Karpas-422 (cell line): ENCODE data around the gene C2orf49. TPM values are rescaled to one million over a fixed set of nuclear protein-coding genes. Genes with fewer than 3 reads are reported as not detected.
"Not testable (repeated sequence)": the region's sequence is repeated elsewhere in the genome, so short reads cannot be mapped to it uniquely, and the experiment has no call there.

Experiments
- DNase-seq: peaks from one replicate; pipeline ENCODE4 v3.0.0-alpha.2; 2015
- H2AFZ ChIP-seq: fragments of 200-600 bp; sonication (generic); 2 replicates; pipeline ENCODE4 v1.6.1; 2014; ENCODE audit warnings: antibody characterized with exemption, low read length, mixed read lengths
- H3K27ac ChIP-seq: fragments of 200-600 bp; sonication (generic); 2 replicates; pipeline ENCODE4 v1.5.1; 2014; ENCODE audit warnings: mild to moderate bottlenecking, low read length, moderate library complexity
- H3K27me3 ChIP-seq: fragments of 200-600 bp; sonication (generic); 2 replicates; pipeline ENCODE4 v1.6.1; 2014; ENCODE audit warnings: low read length, mixed read lengths
- H3K36me3 ChIP-seq: fragments of 200-600 bp; sonication (generic); 2 replicates; pipeline ENCODE4 v1.6.1; 2014; ENCODE audit warnings: low read length, mixed read lengths; ENCODE audit not compliant: insufficient read depth
- H3K4me1 ChIP-seq: fragments of 200-600 bp; sonication (generic); 2 replicates; pipeline ENCODE4 v1.6.1; 2014; ENCODE audit warnings: mild to moderate bottlenecking, low read length, mixed read lengths
- H3K4me2 ChIP-seq: fragments of 200-600 bp; sonication (generic); 2 replicates; pipeline ENCODE4 v1.6.1; 2014; ENCODE audit warnings: low read length, low read depth, mild to moderate bottlenecking; ENCODE audit not compliant: poor library complexity, severe bottlenecking
- H3K4me3 ChIP-seq: fragments of 200-600 bp; sonication (generic); 2 replicates; pipeline ENCODE4 v1.5.1; 2014; ENCODE audit warnings: mild to moderate bottlenecking, antibody characterized with exemption, low read length, mixed read lengths
- H3K79me2 ChIP-seq: fragments of 200-600 bp; sonication (generic); 2 replicates; pipeline ENCODE4 v1.6.1; 2014; ENCODE audit warnings: mild to moderate bottlenecking, low read length, mixed read lengths
- H3K9ac ChIP-seq: fragments of 200-600 bp; sonication (generic); 2 replicates; pipeline ENCODE4 v1.6.0; 2014; ENCODE audit warnings: low read length
- H3K9me2 ChIP-seq: fragments of 200-600 bp; sonication (generic), shearing (Covaris generic); replicated peaks from 2 replicates; pipeline ENCODE4 v1.6.0; 2014; ENCODE audit warnings: mild to moderate bottlenecking, low read length, moderate library complexity; ENCODE audit not compliant: insufficient read depth
- H3K9me3 ChIP-seq: fragments of 300-700, 200-600 bp; sonication (generic); 2 replicates; pipeline ENCODE4 v1.6.1; 2014; ENCODE audit warnings: low read length, mixed read lengths
- H4K20me1 ChIP-seq: fragments of 200-600 bp; sonication (generic); 2 replicates; pipeline ENCODE4 v1.6.1; 2014; ENCODE audit warnings: mild to moderate bottlenecking, antibody characterized with exemption, low read length, low read depth; ENCODE audit not compliant: insufficient read depth
- total RNA-seq: library from RNA; depleted of rRNA; stranded (reverse); fragments of >200 nt; shearing (Covaris generic); gene quantifications from 2 replicates; pipeline ENCODE4 v1.2.3, GENCODE V29; 2014; ENCODE audit warnings: low replicate concordance

The C2orf49 gene
- total RNA-seq, 1 experiment from 2014 or later = 26.3 TPM

DNA sequence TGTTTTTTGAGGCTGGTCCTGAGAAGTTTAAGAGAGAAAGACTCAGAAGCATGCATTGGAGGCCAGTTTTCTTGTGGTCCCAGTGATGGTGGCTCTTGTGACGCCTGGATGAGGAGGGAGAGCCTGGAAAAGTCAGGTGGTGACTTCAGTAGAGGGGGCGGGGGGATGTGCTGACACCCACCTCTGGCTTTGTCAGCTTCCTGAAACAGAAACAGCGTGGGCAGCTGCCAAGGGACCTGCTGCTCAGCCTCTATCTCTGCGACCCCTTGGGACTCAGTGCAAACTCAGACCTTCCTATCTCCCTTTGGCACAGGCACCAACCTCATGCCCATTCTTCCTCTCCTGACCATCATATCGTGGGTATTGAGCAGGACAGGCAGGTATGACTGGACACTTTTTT is 14.2 kb upstream of the C2orf49 start:
- Histone ChIP-seq H3K36me3 (peaks cover 20% of the 10 kb centered on the region; the same call in 1 of the 2 replicates), H3K9me3 (no peaks in the 10 kb centered on the region), H3K4me1 (peaks cover 46% of the 10 kb centered on the region), H2AFZ (no peak overlapping the region), H3K79me2 (peaks cover 96% of the 10 kb centered on the region), H3K9me2 (no peaks in the 10 kb centered on the region), H4K20me1 (no peaks in the 10 kb centered on the region), H3K9ac (peak overlapping the region; percentile 24; the same call in 1 of the 2 replicates), H3K4me2 (peak overlapping the region; percentile 47), H3K27me3 (no peaks in the 10 kb centered on the region), H3K27ac (peak overlapping the region; percentile 56; the same call in 1 of the 2 replicates), H3K4me3 (no peak overlapping the region; the same call in 1 of the 2 replicates)
- DNase-seq = no peak

- H4K20me1 ChIP-seq = no peaks in the 10 kb centered on the region
- peaks cover 96% of the 10 kb centered on the region for H3K79me2 ChIP-seq
- peaks cover 51% of the 10 kb centered on the region for H3K4me1 ChIP-seq
- peaks cover 20% of the 10 kb centered on the region; the same call in 1 of the 2 replicates for H3K36me3 ChIP-seq
- peak overlapping the region; percentile 24; the same call in 1 of the 2 replicates for H3K9ac ChIP-seq
- H3K9me2 ChIP-seq = no peaks in the 10 kb centered on the region
- H3K4me3 ChIP-seq = 0 out of 2 replicates have a peak overlapping the region, but pooled peaks have one; percentile 8
- no peaks in the 10 kb centered on the region for H3K27me3 ChIP-seq
- DNase-seq = no peak
- peak overlapping the region; percentile 56 for H3K27ac ChIP-seq
- H2AFZ ChIP-seq = no peak overlapping the region
- H3K4me2 ChIP-seq = peak overlapping the region; percentile 47
- H3K9me3 ChIP-seq = no peaks in the 10 kb centered on the region
Measured at GRCh38 chr2:105324101-105324500, 13.2 kb upstream of the C2orf49 start.

DNA sequence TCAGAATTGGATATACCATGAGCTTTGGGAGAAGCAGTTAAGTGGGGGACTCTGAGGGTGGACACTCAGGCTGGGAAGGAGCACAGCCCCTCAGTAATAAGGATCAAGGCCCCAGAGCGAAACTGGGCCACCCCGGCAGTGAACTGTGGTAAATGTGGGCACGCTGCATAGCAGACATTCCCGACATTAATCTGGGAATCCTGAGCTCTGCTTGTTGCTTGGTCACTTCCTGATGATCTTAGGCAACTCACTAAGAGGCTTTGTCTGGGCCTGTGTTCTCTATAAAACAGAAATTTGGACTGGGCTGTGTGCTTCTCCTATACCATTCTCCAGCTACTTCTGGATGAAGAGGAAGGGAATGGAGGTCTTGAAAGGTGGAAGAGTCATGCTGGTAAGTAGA is 12.6 kb upstream of the C2orf49 start:
- no peaks in the 10 kb centered on the region for H3K27me3 ChIP-seq
- peak overlapping the region; percentile 56 for H3K27ac ChIP-seq
- no peak for DNase-seq
- no peaks in the 10 kb centered on the region for H3K9me2 ChIP-seq
- no peaks in the 10 kb centered on the region for H4K20me1 ChIP-seq
- H3K4me2 ChIP-seq = peak overlapping the region; percentile 47
- H3K9ac ChIP-seq = no peak overlapping the region; the same call in 1 of the 2 replicates
- no peak overlapping the region for H3K4me3 ChIP-seq
- peaks cover 20% of the 10 kb centered on the region; the same call in 1 of the 2 replicates for H3K36me3 ChIP-seq
- peaks cover 95% of the 10 kb centered on the region for H3K79me2 ChIP-seq
- H2AFZ ChIP-seq = no peak overlapping the region
- H3K9me3 ChIP-seq = no peaks in the 10 kb centered on the region
- H3K4me1 ChIP-seq = peaks cover 51% of the 10 kb centered on the region

- Histone ChIP-seq H3K79me2 (peaks cover 95% of the 10 kb centered on the region), H3K9me2 (no peaks in the 10 kb centered on the region), H4K20me1 (no peaks in the 10 kb centered on the region), H3K4me3 (no peak overlapping the region), H3K27me3 (no peaks in the 10 kb centered on the region), H3K9ac (no peak overlapping the region), H3K36me3 (peaks cover 20% of the 10 kb centered on the region; the same call in 1 of the 2 replicates), H3K27ac (0 out of 2 replicates have a peak overlapping the region, but pooled peaks have one; percentile 56), H2AFZ (no peak overlapping the region), H3K9me3 (no peaks in the 10 kb centered on the region), H3K4me1 (peaks cover 58% of the 10 kb centered on the region), H3K4me2 (no peak overlapping the region)
- DNase-seq = no peak
Measured at GRCh38 chr2:105325389-105325963, 11.9 kb upstream of the C2orf49 start.

GRCh38 chr2:105327271-105327670 is 10.1 kb upstream of the C2orf49 start:
- H3K4me2 ChIP-seq = peak overlapping the region; percentile 72
- not testable (repeated sequence) for H3K9ac ChIP-seq, DNase-seq, H3K27me3 ChIP-seq, H2AFZ ChIP-seq, H3K9me3 ChIP-seq, H3K9me2 ChIP-seq, H3K27ac ChIP-seq, H4K20me1 ChIP-seq
- peaks cover 84% of the 10 kb centered on the region for H3K79me2 ChIP-seq
- H3K36me3 ChIP-seq = peaks cover 13% of the 10 kb centered on the region; the same call in 1 of the 2 replicates
- peaks cover 69% of the 10 kb centered on the region for H3K4me1 ChIP-seq
- peak overlapping the region; percentile 79; the same call in 1 of the 2 replicates for H3K4me3 ChIP-seq

GRCh38 chr2:105327690-105328089 is 9.7 kb upstream of the C2orf49 start:
- H3K4me2 ChIP-seq = peak overlapping the region; percentile 72
- no peaks in the 10 kb centered on the region for H4K20me1 ChIP-seq
- peaks cover 67% of the 10 kb centered on the region for H3K4me1 ChIP-seq
- DNase-seq = no peak
- no peaks in the 10 kb centered on the region for H3K27me3 ChIP-seq
- peak overlapping the region; percentile 79 for H3K4me3 ChIP-seq
- peaks cover 9% of the 10 kb centered on the region; the same call in 1 of the 2 replicates for H3K36me3 ChIP-seq
- H2AFZ ChIP-seq = no peak overlapping the region
- peak overlapping the region; percentile 80 for H3K9ac ChIP-seq
- no peaks in the 10 kb centered on the region for H3K9me2 ChIP-seq
- H3K79me2 ChIP-seq = peaks cover 80% of the 10 kb centered on the region
- H3K27ac ChIP-seq = no peak overlapping the region
- H3K9me3 ChIP-seq = no peaks in the 10 kb centered on the region

DNA sequence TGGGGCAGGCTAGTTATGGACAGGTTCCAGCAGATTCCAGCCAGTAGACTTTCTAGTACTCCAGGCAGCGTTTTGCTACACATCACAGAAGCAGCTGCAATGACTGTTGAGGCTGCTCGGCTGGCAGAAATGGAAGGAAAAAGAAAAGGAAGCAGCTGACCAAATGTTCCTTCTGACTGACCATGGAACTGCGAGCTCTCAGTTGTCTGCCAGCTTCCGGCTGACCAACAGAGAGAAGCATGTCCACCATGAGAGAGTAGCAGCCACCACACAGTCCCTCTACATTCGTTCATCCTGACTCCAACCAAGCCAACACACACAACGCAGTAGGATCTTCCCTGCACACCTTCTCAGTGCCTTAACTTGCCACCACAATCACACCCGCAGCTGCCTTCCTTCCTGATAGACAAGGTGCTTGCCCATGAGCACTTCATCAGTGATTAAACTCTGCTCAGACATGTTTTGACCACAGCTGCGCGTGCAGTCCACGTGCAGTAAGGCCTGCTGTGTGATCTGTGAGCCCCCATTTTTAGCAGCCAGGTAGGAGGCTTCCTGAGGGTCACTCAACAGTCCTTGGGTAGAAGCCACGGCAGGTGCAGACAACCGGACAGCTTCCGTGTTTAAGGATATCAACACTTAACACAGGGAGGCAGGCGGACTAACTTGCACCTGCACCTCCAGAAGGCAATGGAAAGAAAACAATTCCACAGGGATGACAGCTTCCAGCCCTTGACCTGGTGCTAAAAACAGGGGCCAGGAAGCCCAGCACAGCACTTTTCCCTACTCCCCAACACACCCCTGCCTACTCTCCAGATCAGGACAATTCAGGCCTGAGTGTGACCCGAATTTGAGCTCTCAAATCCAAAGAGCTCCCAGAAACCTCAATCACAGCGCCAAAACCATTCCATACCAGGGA is 8.8 kb upstream of the C2orf49 start:
- Histone ChIP-seq H3K27me3 (no peaks in the 10 kb centered on the region), H3K9me3 (no peaks in the 10 kb centered on the region), H3K27ac (peak overlapping the region; percentile 4; the same call in 1 of the 2 replicates), H3K4me1 (peaks cover 58% of the 10 kb centered on the region), H3K79me2 (peaks cover 71% of the 10 kb centered on the region), H3K4me3 (peak overlapping the region; percentile 79), H2AFZ (no peak overlapping the region), H3K4me2 (peak overlapping the region; percentile 72), H3K36me3 (peaks cover 9% of the 10 kb centered on the region; the same call in 1 of the 2 replicates), H3K9ac (peak overlapping the region; percentile 80), H4K20me1 (no peaks in the 10 kb centered on the region), H3K9me2 (no peaks in the 10 kb centered on the region)
- peak; percentile 68 for DNase-seq

GRCh38 chr2:105329197-105329554 is 8.2 kb upstream of the C2orf49 start:
- Histone ChIP-seq H3K4me1 (peaks cover 52% of the 10 kb centered on the region), H3K79me2 (peaks cover 65% of the 10 kb centered on the region)
- peak; percentile 66 for DNase-seq

More at GRCh38 chr2:105329197-105329554, 8.2 kb upstream of the C2orf49 start:
- Histone ChIP-seq H3K27me3 (no peaks in the 10 kb centered on the region), H3K27ac (peak overlapping the region; percentile 4; the same call in 1 of the 2 replicates), H2AFZ (no peak overlapping the region), H3K9me2 (no peaks in the 10 kb centered on the region), H3K4me2 (peak overlapping the region; percentile 72), H4K20me1 (no peaks in the 10 kb centered on the region), H3K9me3 (no peaks in the 10 kb centered on the region), H3K9ac (peak overlapping the region; percentile 80), H3K4me3 (peak overlapping the region; percentile 79), H3K36me3 (peaks cover 9% of the 10 kb centered on the region; the same call in 1 of the 2 replicates)
